Nephron (organoid): Measurements from ENCODE around the gene ILK.

Experiments used
- H3K27ac Mint-ChIP-seq, 3 experiments: 2 replicates each; pipeline ENCODE4 v1.8.0; 2020; ENCODE audit warnings: mixed read lengths in 3 of 3, mild to moderate bottlenecking in 2 of 3, moderate library complexity in 1 of 3
- H3K27me3 Mint-ChIP-seq: 2 replicates; pipeline ENCODE4 v1.8.0; 2021; ENCODE audit warnings: low read depth, mild to moderate bottlenecking, moderate library complexity, mixed read lengths
- H3K36me3 Mint-ChIP-seq: 2 replicates; pipeline ENCODE4 v1.8.0; 2020; ENCODE audit warnings: low read depth, mixed read lengths
- H3K4me1 Mint-ChIP-seq: 2 replicates; pipeline ENCODE4 v1.8.0; 2020; ENCODE audit warnings: mixed read lengths
- H3K4me3 Mint-ChIP-seq, 3 experiments: 2 replicates each; pipeline ENCODE4 v1.8.0; 2020; ENCODE audit warnings: mild to moderate bottlenecking in 3 of 3, mixed read lengths in 3 of 3, moderate library complexity in 2 of 3
- H3K9me3 Mint-ChIP-seq: 2 replicates; pipeline ENCODE4 v1.8.0; 2020; ENCODE audit warnings: mixed read lengths
- CTCF ChIP-seq, 3 experiments: fragments of 200-600 bp; sonication (generic); IDR thresholded peaks; one replicate each; pipeline ENCODE4 v1.5.0; 2021; ENCODE audit warnings: antibody characterized with exemption in 3 of 3; ENCODE audit not compliant: unreplicated experiment in 3 of 3

The ILK gene

DNA sequence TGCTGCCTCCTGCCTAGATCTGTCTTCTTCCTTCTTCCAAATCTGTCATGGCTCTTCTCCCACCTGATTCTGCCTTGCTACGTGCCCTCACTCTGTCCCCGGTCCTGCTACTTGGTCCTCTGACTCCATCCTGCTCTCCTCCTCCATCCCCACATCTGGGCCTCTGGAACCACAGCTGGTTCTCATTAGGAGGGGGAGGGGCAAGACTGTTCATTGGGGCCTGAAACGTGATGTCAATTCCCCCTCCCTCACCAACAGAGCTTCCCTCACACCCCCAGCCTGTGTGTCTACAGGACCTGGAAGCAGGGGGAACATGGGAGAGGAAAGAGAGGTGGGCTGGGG, 43.0 kb downstream of the ILK start:
- no peaks in the 10 kb centered on the region for H3K27me3 Mint-ChIP-seq
- no peaks in the 10 kb centered on the region for H3K4me1 Mint-ChIP-seq
- H3K9me3 Mint-ChIP-seq: no peaks in the 10 kb centered on the region
- no peak for TF ChIP-seq CTCF (IDR thresholded peaks at IDR 0.05; ENCODE audit: unreplicated experiment in 3 of 3)
- no peak overlapping the region for H3K4me3 Mint-ChIP-seq
- peaks cover 10% of the 10 kb centered on the region for H3K36me3 Mint-ChIP-seq
- no peak overlapping the region for H3K27ac Mint-ChIP-seq

- H3K27me3 Mint-ChIP-seq: no peaks in the 10 kb centered on the region
- peaks cover 10% of the 10 kb centered on the region for H3K36me3 Mint-ChIP-seq
- TF ChIP-seq CTCF (IDR thresholded peaks at IDR 0.05; ENCODE audit: unreplicated experiment in 3 of 3): no peak
- no peak overlapping the region for H3K4me3 Mint-ChIP-seq
- no peaks in the 10 kb centered on the region for H3K9me3 Mint-ChIP-seq
- no peaks in the 10 kb centered on the region for H3K4me1 Mint-ChIP-seq
- no peak overlapping the region for H3K27ac Mint-ChIP-seq
Observed at GRCh38 chr11:6646918-6647679, 43.5 kb downstream of the ILK start.

DNA sequence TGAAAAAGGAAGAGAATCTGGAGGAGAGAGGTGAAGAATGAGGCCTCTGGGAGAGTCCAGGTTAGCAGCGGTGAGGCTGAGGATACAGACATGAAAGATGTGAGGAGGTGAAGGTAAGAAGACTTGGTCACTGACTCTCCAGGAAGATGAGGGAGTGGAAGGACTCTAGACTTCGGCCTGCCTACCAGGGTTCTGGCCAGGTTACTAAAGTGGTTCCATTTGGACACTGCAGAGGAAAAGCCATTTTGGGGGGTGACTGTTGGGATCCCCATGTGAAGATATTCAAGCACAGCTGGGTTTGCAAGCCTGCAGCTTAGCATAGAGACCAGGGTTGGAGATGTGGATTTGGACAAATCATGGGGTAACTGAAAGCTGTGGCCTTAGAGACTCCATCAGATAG, 44.3 kb downstream of the ILK start:
- H3K27me3 Mint-ChIP-seq: no peaks in the 10 kb centered on the region

GRCh38 chr11:6648501-6648900, 44.9 kb downstream of the ILK start:
- peaks cover 10% of the 10 kb centered on the region for H3K36me3 Mint-ChIP-seq

More for the DNA sequence above, 44.3 kb downstream of the ILK start:
- Mint-ChIP-seq H3K4me3 (no peak overlapping the region), H3K9me3 (no peaks in the 10 kb centered on the region), H3K27ac (no peak overlapping the region), H3K36me3 (peaks cover 10% of the 10 kb centered on the region), H3K4me1 (no peaks in the 10 kb centered on the region)
- no peak for TF ChIP-seq CTCF (IDR thresholded peaks at IDR 0.05; ENCODE audit: unreplicated experiment in 3 of 3)

GRCh38 chr11:6650104-6650503, 46.5 kb downstream of the ILK start:
- no peaks in the 10 kb centered on the region for H3K4me1 Mint-ChIP-seq
- no peaks in the 10 kb centered on the region for H3K27me3 Mint-ChIP-seq
- no peak overlapping the region for H3K27ac Mint-ChIP-seq
- TF ChIP-seq CTCF (IDR thresholded peaks at IDR 0.05; ENCODE audit: unreplicated experiment in 3 of 3): no peak
- H3K36me3 Mint-ChIP-seq: peaks cover 6% of the 10 kb centered on the region
- no peaks in the 10 kb centered on the region for H3K9me3 Mint-ChIP-seq
- H3K4me3 Mint-ChIP-seq: no peak overlapping the region

More at GRCh38 chr11:6648501-6648900, 44.9 kb downstream of the ILK start:
- Mint-ChIP-seq H3K9me3 (no peaks in the 10 kb centered on the region), H3K27ac (no peak overlapping the region), H3K27me3 (no peaks in the 10 kb centered on the region), H3K4me1 (no peaks in the 10 kb centered on the region), H3K4me3 (no peak overlapping the region)
- TF ChIP-seq CTCF (IDR thresholded peaks at IDR 0.05; ENCODE audit: unreplicated experiment in 3 of 3): no peak

- Mint-ChIP-seq H3K9me3 (no peaks in the 10 kb centered on the region), H3K36me3 (no peaks in the 10 kb centered on the region), H3K27ac (no peak overlapping the region), H3K27me3 (no peaks in the 10 kb centered on the region), H3K4me3 (no peak overlapping the region), H3K4me1 (no peaks in the 10 kb centered on the region)
- TF ChIP-seq CTCF (IDR thresholded peaks at IDR 0.05; ENCODE audit: unreplicated experiment in 3 of 3): no peak
Observed at GRCh38 chr11:6650980-6651379, 47.4 kb downstream of the ILK start.
